Hepatocyte (in vitro differentiated cells): ENCODE results near the gene UBE2G1. TPM values are rescaled to one million over a fixed set of nuclear protein-coding genes. Genes with fewer than 3 reads are reported as not detected.
"Not testable (repeated sequence)": the region's sequence is repeated elsewhere in the genome, so short reads cannot be mapped to it uniquely, and the experiment has no call there.

Experiments used
- DNase-seq: peaks from one replicate; pipeline ENCODE4 v3.0.0-alpha.2; 2016; ENCODE audit warnings: low spot score
- H2AFZ ChIP-seq: fragments of 200-600 bp; sonication (generic); 2 replicates; pipeline ENCODE4 v1.6.0; 2016; ENCODE audit warnings: antibody characterized with exemption, mild to moderate bottlenecking
- H3K27ac ChIP-seq: fragments of 200-600 bp; sonication (generic); 2 replicates; pipeline ENCODE4 v1.5.1; 2016; ENCODE audit warnings: mild to moderate bottlenecking
- H3K27me3 ChIP-seq: fragments of 200-600 bp; sonication (generic); 2 replicates; pipeline ENCODE4 v1.6.1; 2016
- H3K36me3 ChIP-seq: fragments of 200-600 bp; sonication (generic); replicated peaks from 2 replicates; pipeline ENCODE4 v1.5.1; 2016; ENCODE audit warnings: low read depth; ENCODE audit not compliant: insufficient read depth
- H3K4me1 ChIP-seq: fragments of 200-600 bp; sonication (generic); 2 replicates; pipeline ENCODE4 v1.5.1; 2016; ENCODE audit warnings: mild to moderate bottlenecking, moderate library complexity; ENCODE audit not compliant: insufficient read depth
- H3K4me2 ChIP-seq: fragments of 200-600 bp; sonication (generic); 2 replicates; pipeline ENCODE4 v1.6.0; 2016
- H3K4me3 ChIP-seq: fragments of 200-600 bp; sonication (generic); 2 replicates; pipeline ENCODE4 v1.5.1; 2016; ENCODE audit warnings: mild to moderate bottlenecking
- H3K79me2 ChIP-seq: fragments of 200-600 bp; sonication (generic); 2 replicates; pipeline ENCODE4 v1.6.0; 2017; ENCODE audit warnings: mild to moderate bottlenecking
- H3K9me2 ChIP-seq: fragments of 200-600 bp; sonication (generic); replicated peaks from 2 replicates; pipeline ENCODE4 v1.6.0; 2017; ENCODE audit warnings: mild to moderate bottlenecking; ENCODE audit not compliant: insufficient read depth
- H3K9me3 ChIP-seq: fragments of 200-600 bp; sonication (generic); 2 replicates; pipeline ENCODE4 v1.5.1; 2016; ENCODE audit warnings: low read depth, mild to moderate bottlenecking
- H4K20me1 ChIP-seq: fragments of 200-600 bp; sonication (generic); 2 replicates; pipeline ENCODE4 v1.6.0; 2016; ENCODE audit warnings: mild to moderate bottlenecking; ENCODE audit not compliant: insufficient read depth, poor library complexity, severe bottlenecking
- CTCF ChIP-seq: fragments of 200-600 bp; sonication (generic); IDR thresholded peaks from 2 replicates; pipeline ENCODE4 v1.5.1; 2016; ENCODE audit warnings: antibody characterized with exemption, mild to moderate bottlenecking; ENCODE audit not compliant: poor library complexity
- EZH2 ChIP-seq: fragments of 200-600 bp; sonication (generic); IDR thresholded peaks from 2 replicates; pipeline ENCODE4 v1.6.1; 2016; ENCODE audit warnings: antibody characterized with exemption, mild to moderate bottlenecking, borderline replicate concordance
- EZH2phosphoT487 ChIP-seq: fragments of 200-600 bp; sonication (generic); IDR thresholded peaks from one replicate; pipeline ENCODE4 v1.6.1; 2018; ENCODE audit warnings: antibody characterized with exemption, mild to moderate bottlenecking, low read depth, moderate library complexity; ENCODE audit not compliant: unreplicated experiment, severe bottlenecking
- WGBS: methylation state at CpG from one replicate; pipeline ENCODE4 v1.1.6; 2016; ENCODE audit warnings: low lambda C conversion rate; ENCODE audit errors: missing lambda C conversion rate; 5-methylcytosine and 5-hydroxymethylcytosine counted together
- polyA plus RNA-seq: library from polyadenylated mRNA; unstranded; fragments of >200 nt; fragmentation: Nextera tagmentation; extraction: Ambion mirVana; gene quantifications from 2 replicates; pipeline ENCODE4 v1.2.1, GENCODE V29; 2016
- total RNA-seq: library from RNA; depleted of rRNA; stranded (reverse); fragments of >200 nt; gene quantifications from 2 replicates; pipeline ENCODE4 v1.2.3, GENCODE V29; 2014

UBE2G1 gene
- total and polyA plus RNA-seq, 2 experiments from 2014 or later: 65.1 to 78.8 TPM

- Histone ChIP-seq H3K27me3 (no peaks in the 10 kb centered on the region), H3K4me1 (peaks cover 9% of the 10 kb centered on the region), H3K79me2 (peaks cover 53% of the 10 kb centered on the region), H4K20me1 (no peaks in the 10 kb centered on the region), H3K36me3 (no peaks in the 10 kb centered on the region), H2AFZ (peak overlapping the region; percentile 67), H3K9me2 (no peaks in the 10 kb centered on the region), H3K27ac (peak overlapping the region; percentile 89), H3K4me2 (peak overlapping the region; percentile 94), H3K9me3 (peaks cover 8% of the 10 kb centered on the region), H3K4me3 (peak overlapping the region; percentile 93)
- no peak for TF ChIP-seq CTCF
- no peak for TF ChIP-seq EZH2phosphoT487
- no peak for TF ChIP-seq EZH2
- DNase-seq: no peak
- WGBS: 36% methylated on average over 8 of the region's 8 CpGs
Measured at GRCh38 chr17:4262703-4263102, 103.8 kb downstream of the UBE2G1 start.

- Histone ChIP-seq H3K9me3 (peaks cover 8% of the 10 kb centered on the region), H3K4me2 (no peak overlapping the region), H3K4me3 (no peak overlapping the region), H3K9me2 (no peaks in the 10 kb centered on the region), H3K79me2 (peaks cover 66% of the 10 kb centered on the region), H3K4me1 (peaks cover 9% of the 10 kb centered on the region), H4K20me1 (no peaks in the 10 kb centered on the region), H3K36me3 (no peaks in the 10 kb centered on the region), H3K27me3 (no peaks in the 10 kb centered on the region), H2AFZ (no peak overlapping the region), H3K27ac (no peak overlapping the region)
- DNase-seq: no peak
- TF ChIP-seq EZH2 (no peak), CTCF (no peak)
- 85% methylated on average over 8 of the region's 8 CpGs for WGBS
Measured at GRCh38 chr17:4261452-4261851, 105.0 kb downstream of the UBE2G1 start.

- H4K20me1 ChIP-seq: no peaks in the 10 kb centered on the region
- H3K9me3 ChIP-seq: peaks cover 8% of the 10 kb centered on the region
- no peak overlapping the region for H3K4me2 ChIP-seq
- peaks cover 9% of the 10 kb centered on the region for H3K4me1 ChIP-seq
- H3K27me3 ChIP-seq: no peaks in the 10 kb centered on the region
- no peak for DNase-seq
- peaks cover 90% of the 10 kb centered on the region for H3K79me2 ChIP-seq
- TF ChIP-seq EZH2phosphoT487: no peak
- no peak for TF ChIP-seq EZH2
- TF ChIP-seq CTCF: no peak
- no peaks in the 10 kb centered on the region for H3K9me2 ChIP-seq
- H3K4me3 ChIP-seq: no peak overlapping the region
- WGBS: over 99% methylated on average over 3 of the region's 3 CpGs
- H2AFZ ChIP-seq: no peak overlapping the region
- H3K36me3 ChIP-seq: no peaks in the 10 kb centered on the region
- no peak overlapping the region for H3K27ac ChIP-seq
Measured at GRCh38 chr17:4258867-4259266, 107.6 kb downstream of the UBE2G1 start.

GRCh38 chr17:4256952-4257351 is 109.5 kb downstream of the UBE2G1 start:
- peaks cover 94% of the 10 kb centered on the region for H3K79me2 ChIP-seq
- no peaks in the 10 kb centered on the region for H3K9me2 ChIP-seq
- WGBS: 93% methylated on average over 2 of the region's 2 CpGs
- H3K27me3 ChIP-seq: no peaks in the 10 kb centered on the region
- no peak overlapping the region for H3K4me2 ChIP-seq
- TF ChIP-seq EZH2phosphoT487: no peak
- H3K27ac ChIP-seq: no peak overlapping the region
- H3K4me1 ChIP-seq: peaks cover under 1% of the 10 kb centered on the region
- peaks cover 8% of the 10 kb centered on the region for H3K9me3 ChIP-seq
- no peaks in the 10 kb centered on the region for H3K36me3 ChIP-seq
- H4K20me1 ChIP-seq: no peaks in the 10 kb centered on the region
- no peak for DNase-seq
- no peak overlapping the region for H3K4me3 ChIP-seq
- H2AFZ ChIP-seq: no peak overlapping the region

DNA sequence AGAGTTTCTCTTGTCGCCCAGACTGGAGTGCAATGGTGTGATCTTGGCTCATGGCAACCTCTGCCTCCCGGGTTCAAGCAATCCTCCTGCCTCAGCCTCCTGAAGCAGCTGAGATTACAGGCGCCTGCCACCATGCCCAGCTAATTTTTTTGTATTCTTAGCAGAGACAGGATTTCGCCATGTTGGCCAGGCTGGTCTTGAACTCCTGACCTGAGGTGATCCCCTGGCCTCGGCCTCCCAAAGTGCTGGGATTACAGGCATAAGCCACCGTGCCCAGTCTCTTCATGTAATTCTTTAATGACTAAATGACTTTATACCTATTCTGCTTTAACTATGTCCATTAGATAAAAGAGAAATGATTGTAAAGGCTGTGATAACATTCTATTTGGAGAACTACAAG is 111.2 kb downstream of the UBE2G1 start:
- not testable (repeated sequence) for H3K4me1 ChIP-seq, H3K4me3 ChIP-seq, DNase-seq, H4K20me1 ChIP-seq, H3K27ac ChIP-seq, H3K4me2 ChIP-seq, H3K36me3 ChIP-seq, H2AFZ ChIP-seq, H3K9me3 ChIP-seq, H3K27me3 ChIP-seq, H3K9me2 ChIP-seq
- 98% methylated on average over 6 of the region's 6 CpGs for WGBS
- peaks cover 95% of the 10 kb centered on the region for H3K79me2 ChIP-seq
